ENCODE measurements around the gene CAGE1.
A peak's percentile ranks its signal among the peaks of the same experiment; 100 is the strongest.
"Not testable (repeated sequence)": the region's sequence is repeated elsewhere in the genome, so short reads cannot be mapped to it uniquely, and the experiment has no call there.

CAGE1 gene

DNA sequence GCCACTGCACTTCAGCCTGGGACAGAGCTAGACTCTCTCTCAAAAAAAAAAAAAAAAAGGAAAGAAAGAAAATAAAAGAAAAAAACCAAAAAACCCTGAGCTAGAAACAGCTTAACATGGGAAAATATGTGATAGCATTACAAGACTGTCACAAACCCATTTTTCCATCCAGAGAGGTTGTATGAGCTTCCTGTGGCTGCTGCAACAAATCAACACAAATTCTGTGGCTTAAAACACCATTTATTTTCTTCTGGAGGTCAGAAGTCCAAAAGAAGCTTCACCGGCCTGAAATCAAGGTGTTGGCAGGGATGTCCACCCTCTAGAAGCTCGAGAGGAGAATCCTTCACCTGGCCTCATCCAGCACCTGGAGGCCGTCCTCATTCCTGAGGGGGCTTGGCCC lies 54.9 kb downstream of the CAGE1 start:
- no peak for DNase-seq

GRCh38 chr6:7332090-7332745 lies 57.3 kb downstream of the CAGE1 start:
- no peak for DNase-seq

GRCh38 chr6:7331452-7331851 lies 58.1 kb downstream of the CAGE1 start:
- DNase-seq = no peak

DNA sequence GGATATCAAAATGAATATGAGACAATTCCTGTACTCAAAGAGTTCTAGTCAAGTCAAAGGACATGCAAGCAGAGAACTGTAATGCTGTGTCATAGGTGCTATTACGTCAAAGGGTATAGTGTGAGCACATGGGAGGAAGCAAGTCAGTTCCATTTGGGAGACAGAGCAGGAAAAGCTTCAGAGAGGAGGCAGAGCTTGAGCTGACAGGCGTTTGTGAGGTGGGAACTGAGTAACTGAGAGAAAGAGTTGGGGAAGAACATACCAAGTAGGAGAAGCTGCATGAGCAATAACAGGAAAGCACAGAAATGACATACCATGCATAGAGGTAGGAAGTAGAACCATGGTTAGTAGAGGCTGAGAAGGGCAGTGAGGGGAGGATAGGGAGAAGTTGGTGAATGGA lies 61.3 kb downstream of the CAGE1 start:
- DNase-seq = no peak

GRCh38 chr6:7325750-7326149 lies 63.8 kb downstream of the CAGE1 start:
- DNase-seq = no peak

DNA sequence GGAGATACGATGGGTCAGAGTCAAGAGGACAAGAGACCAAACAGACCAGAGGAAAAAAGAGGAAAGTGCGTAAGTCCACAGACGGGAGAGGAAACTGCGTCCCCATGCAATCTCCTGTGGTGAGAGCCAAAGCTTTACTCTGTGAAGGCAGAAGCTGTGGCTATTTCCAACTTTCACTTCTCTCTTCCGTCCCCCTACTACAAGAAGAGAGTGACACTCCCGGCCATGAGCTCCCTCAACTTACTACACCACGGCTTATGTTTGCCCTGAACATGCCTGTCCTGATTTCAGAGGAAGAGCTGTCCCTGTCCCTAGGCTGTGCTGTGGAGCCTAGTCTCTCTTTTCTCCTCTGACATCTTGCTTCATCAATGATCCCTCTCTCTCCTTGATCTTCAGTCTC lies 65.0 kb downstream of the CAGE1 start:
- DNase-seq = no peak

DNA sequence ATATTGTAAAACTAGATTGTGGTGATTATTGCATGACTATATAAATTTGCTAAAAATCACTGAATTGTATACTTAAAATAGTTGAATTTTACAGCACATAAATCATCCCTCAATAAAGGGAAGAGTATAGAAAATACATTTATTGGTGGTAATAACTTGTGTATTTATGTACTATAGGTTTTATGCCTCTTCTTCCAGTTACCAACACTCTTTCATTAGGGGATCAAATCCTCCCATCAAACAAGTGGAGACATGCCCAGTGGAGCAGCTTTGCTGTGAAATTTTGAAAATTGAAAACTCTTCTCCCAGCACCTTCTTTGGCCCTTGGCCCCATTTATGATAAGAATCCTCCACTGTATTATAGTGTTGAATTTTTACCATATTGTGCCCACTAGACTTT lies 66.5 kb downstream of the CAGE1 start:
- DNase-seq = no peak

DNA sequence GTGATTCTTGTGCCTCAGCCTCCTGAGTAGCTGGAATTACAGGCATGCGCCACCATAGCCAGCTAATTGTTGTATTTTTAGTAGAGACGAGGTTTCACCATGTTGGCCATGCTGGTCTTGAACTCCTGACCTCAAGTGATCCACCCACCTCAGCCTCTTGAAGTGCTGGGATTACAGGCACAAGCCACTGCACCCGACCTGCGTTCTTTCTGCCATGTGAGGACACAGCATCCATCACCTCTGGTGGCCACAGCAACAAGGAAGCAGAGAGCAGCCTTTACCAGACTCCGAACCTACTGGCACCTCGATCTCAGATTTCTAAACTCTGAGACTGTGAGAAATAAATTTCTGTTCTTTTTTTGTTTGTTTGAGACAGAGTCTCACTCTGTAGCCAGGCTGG lies 67.7 kb downstream of the CAGE1 start:
- not testable (repeated sequence) for DNase-seq

GRCh38 chr6:7319406-7319805 lies 70.1 kb downstream of the CAGE1 start:
- not testable (repeated sequence) for DNase-seq

- no peak for DNase-seq
These were observed 72.0 kb downstream of the CAGE1 start for GRCh38 chr6:7317538-7317937.

- DNase-seq = no peak
These were observed 72.6 kb downstream of the CAGE1 start for GRCh38 chr6:7316658-7317533.

DNA sequence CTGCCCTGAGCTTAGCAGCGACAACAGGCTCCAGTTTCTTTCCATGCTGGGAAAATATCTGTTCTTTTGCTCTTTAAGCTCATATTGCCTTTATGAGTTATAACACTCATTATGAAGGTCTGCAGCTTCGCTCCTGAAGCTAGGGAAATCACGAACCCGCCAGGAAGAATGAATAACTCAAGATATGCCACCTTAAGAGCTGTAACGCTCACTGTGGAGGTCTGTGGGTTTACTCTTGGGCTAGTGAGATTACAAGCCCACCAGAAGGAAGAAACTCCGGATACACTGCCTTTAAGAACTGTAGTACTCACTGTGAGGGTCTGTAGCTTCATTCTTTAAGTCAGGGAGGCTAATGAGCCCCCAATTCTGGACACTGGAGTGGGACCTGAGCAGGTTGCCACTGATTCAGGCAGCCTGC lies 73.6 kb downstream of the CAGE1 start:
- no peak for DNase-seq

DNA sequence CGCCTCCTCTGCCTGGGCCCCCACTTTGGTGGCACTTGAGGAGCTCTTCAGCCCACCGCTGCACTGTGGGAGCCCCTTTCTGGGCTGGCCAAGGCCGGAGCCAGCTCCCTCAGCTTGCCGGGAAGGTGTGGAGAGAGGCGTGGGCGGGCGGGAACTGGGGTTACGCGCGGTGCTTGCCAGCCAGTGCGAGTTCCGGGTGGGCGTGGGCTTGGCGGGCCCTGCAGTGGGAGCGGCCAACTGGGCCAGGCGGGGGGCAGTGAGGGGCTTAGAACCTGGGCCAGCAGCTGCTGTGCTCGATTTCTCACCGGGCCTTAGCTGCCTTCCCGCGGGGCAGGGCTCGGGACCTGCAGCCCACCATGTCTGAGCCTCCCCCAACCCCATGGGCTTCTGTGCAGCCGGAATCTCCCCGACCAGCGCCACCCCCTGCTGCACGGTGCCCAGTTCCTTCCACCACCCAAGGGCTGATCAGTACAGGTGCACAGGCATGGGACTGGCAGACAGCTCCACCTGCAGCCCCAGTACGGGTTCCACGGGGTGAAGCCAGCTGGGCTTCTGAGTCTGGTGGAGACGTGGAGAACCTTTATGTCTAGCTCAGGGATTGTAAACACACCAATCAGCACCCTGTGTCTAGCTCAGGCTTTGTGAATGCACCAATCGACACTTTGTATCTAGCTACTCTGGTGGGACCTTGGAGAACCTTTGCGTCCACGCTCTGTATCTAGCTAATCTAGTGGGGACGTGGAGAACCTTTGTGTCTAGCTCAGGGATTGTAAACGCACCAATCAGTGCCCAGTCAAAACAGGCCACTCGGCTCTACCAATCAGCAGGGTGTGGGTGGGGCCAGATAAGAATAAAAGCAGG lies 74.2 kb downstream of the CAGE1 start:
- DNase-seq = not testable (repeated sequence)

GRCh38 chr6:7314414-7314813 lies 75.1 kb downstream of the CAGE1 start:
- DNase-seq = no peak

- no peak for DNase-seq
These were observed 75.9 kb downstream of the CAGE1 start for GRCh38 chr6:7313505-7314165.

DNA sequence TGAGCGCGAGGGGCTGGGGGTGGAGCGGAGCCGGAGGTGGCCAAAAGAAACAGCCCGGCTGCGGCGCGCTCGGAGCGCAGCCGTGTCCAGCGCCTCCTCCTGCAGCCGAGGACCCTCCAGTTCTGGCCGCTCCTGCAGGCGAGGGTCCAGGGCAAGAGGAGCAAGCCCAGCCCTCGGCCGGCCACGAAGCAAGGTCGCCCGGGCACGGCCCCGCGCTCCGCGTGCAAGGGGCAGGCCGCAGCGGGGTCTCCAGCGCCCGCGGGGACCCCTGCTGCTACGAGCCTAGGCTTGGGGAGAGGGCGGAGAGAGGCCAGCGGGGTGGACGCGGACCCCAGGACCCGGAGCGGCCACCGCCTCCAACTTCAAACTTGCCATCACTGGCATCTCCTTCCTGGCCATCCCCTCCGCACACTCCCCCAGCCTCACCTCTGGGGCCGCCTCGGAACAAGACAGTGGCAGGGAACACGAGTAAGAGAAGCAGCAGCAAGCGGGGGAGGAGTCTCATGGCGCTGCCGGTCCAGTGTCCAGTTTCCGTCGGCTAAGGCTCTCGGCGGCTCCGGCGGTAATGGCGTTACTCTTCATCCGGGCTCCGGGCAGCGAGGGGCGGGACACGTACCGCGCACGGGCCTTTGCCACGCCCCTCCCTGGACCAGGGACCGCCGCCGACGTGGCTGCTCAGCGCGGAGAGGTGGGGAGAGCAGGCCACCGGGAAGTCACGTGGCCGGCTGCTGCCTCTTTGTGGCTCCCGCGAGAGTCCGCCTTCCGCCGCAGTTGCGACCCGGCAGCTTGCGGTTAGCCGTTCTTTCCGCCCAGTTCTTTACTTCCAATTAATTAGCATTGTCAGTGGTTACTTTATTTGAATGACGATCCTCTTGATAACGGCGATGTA lies 76.7 kb downstream of the CAGE1 start, which contains the start of gene SSR1:
SSR1 (minus strand) TSS at position 584 of the 889 bp plus-strand sequence; CDS start at position 505, 79 bp downstream.
- DNase-seq = peak; percentile 97

- peak; percentile 27 for DNase-seq
These were observed 77.5 kb downstream of the CAGE1 start for GRCh38 chr6:7311917-7312615.

GRCh38 chr6:7311176-7311575 lies 78.4 kb downstream of the CAGE1 start:
- DNase-seq = no peak

DNA sequence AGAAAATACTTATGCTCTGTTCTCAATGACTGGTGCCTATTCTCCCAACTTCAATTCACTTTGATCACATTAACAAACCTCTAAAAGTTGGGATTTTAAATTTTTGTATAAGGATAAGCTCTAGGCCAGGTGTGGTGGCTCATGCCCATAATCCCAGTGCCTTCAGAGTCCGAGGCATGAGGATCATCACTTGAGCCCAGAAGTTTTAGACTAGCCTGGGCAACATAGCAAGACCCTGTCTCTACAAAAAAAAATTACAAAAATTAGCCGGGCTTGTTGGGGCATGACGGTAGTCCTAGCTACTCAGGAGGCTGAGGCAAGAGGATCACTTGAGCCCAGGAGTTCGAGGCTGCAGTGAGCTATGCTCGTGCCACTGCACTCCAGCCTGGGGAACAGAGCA lies 80.5 kb downstream of the CAGE1 start:
- no peak for DNase-seq

DNA sequence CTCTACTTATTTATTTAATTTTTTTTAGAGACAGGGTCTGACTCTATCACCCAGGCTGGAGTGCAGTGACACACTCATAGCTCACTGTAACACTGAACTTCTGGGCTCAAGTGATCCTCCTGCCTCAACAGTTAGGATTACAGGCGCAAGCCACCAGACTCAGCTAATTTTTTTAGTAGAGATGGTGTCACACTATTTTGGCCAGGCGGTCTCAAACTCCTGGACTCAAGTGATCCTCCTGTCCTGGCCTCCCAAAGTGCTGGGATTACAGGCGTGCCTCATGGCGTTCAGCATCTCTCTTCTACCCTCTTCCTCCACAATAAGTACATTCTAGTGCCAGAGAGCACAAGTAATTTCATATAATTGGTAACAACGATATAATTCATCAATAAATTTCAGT lies 82.0 kb downstream of the CAGE1 start:
- DNase-seq = no peak

GRCh38 chr6:7304821-7305220 lies 84.7 kb downstream of the CAGE1 start:
- no peak for DNase-seq
